Measurements from ENCODE around the gene ETS2.

Gene ETS2

GRCh38 chr21:38802050-38803026 is 3.4 kb upstream of the ETS2 start:
- DNase-seq, result peak; percentile 72

- no peak for DNase-seq
These were observed 2.6 kb upstream of the ETS2 start for GRCh38 chr21:38803075-38803660.

- peak; percentile 44 for DNase-seq
These were observed 1.5 kb upstream of the ETS2 start for GRCh38 chr21:38804030-38804788.

- DNase-seq, result peak; percentile 36
These were observed 871 bp upstream of the ETS2 start for GRCh38 chr21:38804789-38805327.

GRCh38 chr21:38806153-38806941 is 618 bp downstream of the ETS2 start:
- DNase-seq, result no peak

- DNase-seq, result no peak
These were observed 1.2 kb downstream of the ETS2 start for GRCh38 chr21:38806942-38807284.

- no peak for DNase-seq
These were observed 1.7 kb downstream of the ETS2 start for GRCh38 chr21:38807441-38807871.

- DNase-seq, result peak; percentile 62
These were observed 2.3 kb downstream of the ETS2 start for GRCh38 chr21:38807986-38808385.

GRCh38 chr21:38809198-38809878 is 3.6 kb downstream of the ETS2 start:
- DNase-seq, result no peak

- DNase-seq, result peak; percentile 39
These were observed 4.5 kb downstream of the ETS2 start for GRCh38 chr21:38810034-38810825.

GRCh38 chr21:38810826-38811164 is 5.1 kb downstream of the ETS2 start:
- DNase-seq, result no peak

GRCh38 chr21:38811257-38811656 is 5.5 kb downstream of the ETS2 start:
- DNase-seq, result peak; percentile 41

GRCh38 chr21:38813143-38813542 is 7.4 kb downstream of the ETS2 start:
- DNase-seq, result no peak

- peak; percentile 83 for DNase-seq
These were observed 7.8 kb downstream of the ETS2 start for GRCh38 chr21:38813547-38813946.

- DNase-seq, result no peak
These were observed 8.7 kb downstream of the ETS2 start for GRCh38 chr21:38814126-38815059.

GRCh38 chr21:38815060-38815405 is 9.3 kb downstream of the ETS2 start:
- no peak for DNase-seq

- DNase-seq, result no peak
These were observed 10.8 kb downstream of the ETS2 start for GRCh38 chr21:38816400-38816977.

GRCh38 chr21:38817371-38818324 is 11.9 kb downstream of the ETS2 start:
- no peak for DNase-seq

Data from NCI-H2029 treated with DMSO at 0.1 percent for 48 hours (cell line).